Tibial nerve (tissue), 3 donors: Measurements from ENCODE around the gene UNC45B.

Experiments
- POLR2A ChIP-seq, 2 donors: fragments of 450-650 bp; IDR thresholded peaks; one replicate each; pipeline ENCODE4 v1.6.1; 2017; ENCODE audit warnings: antibody characterized with exemption in 2 of 2, mild to moderate bottlenecking in 2 of 2, moderate library complexity in 2 of 2
- TF ChIP-seq, protein P1 (sequence below), 5 experiments: fragments of 200-600 bp in 3 of 5; fragments of 450-650 bp in 2 of 5; sonication (generic) in 3 of 5; IDR thresholded peaks; one replicate each; pipeline ENCODE4 v1.5.1; 2016 to 2019; ENCODE audit warnings: antibody characterized with exemption in 5 of 5, mild to moderate bottlenecking in 3 of 5, moderate library complexity in 2 of 5

- TF ChIP-seq, protein P1, sequence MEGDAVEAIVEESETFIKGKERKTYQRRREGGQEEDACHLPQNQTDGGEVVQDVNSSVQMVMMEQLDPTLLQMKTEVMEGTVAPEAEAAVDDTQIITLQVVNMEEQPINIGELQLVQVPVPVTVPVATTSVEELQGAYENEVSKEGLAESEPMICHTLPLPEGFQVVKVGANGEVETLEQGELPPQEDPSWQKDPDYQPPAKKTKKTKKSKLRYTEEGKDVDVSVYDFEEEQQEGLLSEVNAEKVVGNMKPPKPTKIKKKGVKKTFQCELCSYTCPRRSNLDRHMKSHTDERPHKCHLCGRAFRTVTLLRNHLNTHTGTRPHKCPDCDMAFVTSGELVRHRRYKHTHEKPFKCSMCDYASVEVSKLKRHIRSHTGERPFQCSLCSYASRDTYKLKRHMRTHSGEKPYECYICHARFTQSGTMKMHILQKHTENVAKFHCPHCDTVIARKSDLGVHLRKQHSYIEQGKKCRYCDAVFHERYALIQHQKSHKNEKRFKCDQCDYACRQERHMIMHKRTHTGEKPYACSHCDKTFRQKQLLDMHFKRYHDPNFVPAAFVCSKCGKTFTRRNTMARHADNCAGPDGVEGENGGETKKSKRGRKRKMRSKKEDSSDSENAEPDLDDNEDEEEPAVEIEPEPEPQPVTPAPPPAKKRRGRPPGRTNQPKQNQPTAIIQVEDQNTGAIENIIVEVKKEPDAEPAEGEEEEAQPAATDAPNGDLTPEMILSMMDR (IDR thresholded peaks at IDR 0.05), result no peak
- TF ChIP-seq POLR2A (IDR thresholded peaks at IDR 0.05), result no peak
These were observed 19.7 kb upstream of the UNC45B start for GRCh38 chr17:35127751-35128514.
